Measurements from ENCODE around the gene SERPINA9.
A peak's percentile ranks its signal among the peaks of the same experiment; 100 is the strongest.

SERPINA9 gene

DNA sequence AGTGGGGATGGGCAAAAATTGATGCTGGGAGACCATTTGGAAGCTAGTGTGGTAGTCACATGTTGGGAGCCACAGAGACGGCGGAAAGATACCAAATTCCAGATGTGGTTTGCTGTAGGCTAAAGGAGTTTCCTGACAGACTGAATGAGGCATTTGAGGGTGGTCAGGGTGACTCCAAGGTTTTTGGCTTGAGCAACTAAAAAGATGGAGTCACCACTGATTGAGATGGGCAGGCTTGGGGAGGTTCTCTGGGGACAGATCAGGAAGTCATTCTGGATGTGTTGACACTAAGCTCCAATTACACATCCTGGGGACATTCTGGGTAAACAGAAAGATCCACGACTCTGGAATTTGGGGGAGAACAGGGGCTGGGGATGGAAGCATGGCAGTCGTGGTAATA lies 15.5 kb upstream of the SERPINA9 start:
- TF ChIP-seq, protein P1, sequence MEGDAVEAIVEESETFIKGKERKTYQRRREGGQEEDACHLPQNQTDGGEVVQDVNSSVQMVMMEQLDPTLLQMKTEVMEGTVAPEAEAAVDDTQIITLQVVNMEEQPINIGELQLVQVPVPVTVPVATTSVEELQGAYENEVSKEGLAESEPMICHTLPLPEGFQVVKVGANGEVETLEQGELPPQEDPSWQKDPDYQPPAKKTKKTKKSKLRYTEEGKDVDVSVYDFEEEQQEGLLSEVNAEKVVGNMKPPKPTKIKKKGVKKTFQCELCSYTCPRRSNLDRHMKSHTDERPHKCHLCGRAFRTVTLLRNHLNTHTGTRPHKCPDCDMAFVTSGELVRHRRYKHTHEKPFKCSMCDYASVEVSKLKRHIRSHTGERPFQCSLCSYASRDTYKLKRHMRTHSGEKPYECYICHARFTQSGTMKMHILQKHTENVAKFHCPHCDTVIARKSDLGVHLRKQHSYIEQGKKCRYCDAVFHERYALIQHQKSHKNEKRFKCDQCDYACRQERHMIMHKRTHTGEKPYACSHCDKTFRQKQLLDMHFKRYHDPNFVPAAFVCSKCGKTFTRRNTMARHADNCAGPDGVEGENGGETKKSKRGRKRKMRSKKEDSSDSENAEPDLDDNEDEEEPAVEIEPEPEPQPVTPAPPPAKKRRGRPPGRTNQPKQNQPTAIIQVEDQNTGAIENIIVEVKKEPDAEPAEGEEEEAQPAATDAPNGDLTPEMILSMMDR (IDR thresholded peaks at IDR 0.05; ENCODE audit: control extremely low read depth, extremely low read depth, low read depth, missing control alignments), result no peak
- DNase-seq (ENCODE audit: extremely low spot score), result no peak
- ChIA-PET CTCF (interaction anchor here (1.3 to 1.9 kb wide), 3 partner anchors 17 to 76 kb away, joined by 3 to 5 read pairs (median 4); no protein-coding TSS in a partner anchor), POLR2A (no interaction called here)

DNA sequence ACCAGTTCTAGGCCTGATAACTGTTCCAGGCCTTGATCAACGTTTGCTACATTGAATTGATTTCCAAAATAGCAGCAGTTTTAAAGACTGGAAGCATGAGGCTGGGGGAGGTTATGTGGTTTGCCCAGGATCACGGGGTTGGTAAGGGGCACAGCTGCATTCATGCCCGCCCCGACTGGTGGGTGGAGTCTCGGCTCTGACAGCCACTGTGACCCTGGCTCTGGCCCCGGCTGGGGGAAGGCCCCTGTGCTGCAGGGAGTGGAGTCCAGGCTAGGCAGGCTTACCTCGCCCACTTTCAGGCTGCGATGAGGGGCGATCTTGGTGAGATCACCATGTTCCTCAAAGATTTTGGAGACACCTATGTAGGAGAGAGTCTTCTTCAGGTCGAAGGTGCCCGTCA lies 13.3 kb upstream of the SERPINA9 start:
- ChIA-PET POLR2A (no interaction called here), CTCF (interaction anchor here (2.1 kb wide), 1 partner anchor 56 kb away, joined by 9 read pairs; no protein-coding TSS in a partner anchor)
- no peak for DNase-seq (ENCODE audit: extremely low spot score)
- TF ChIP-seq, protein P1 (IDR thresholded peaks at IDR 0.05; ENCODE audit: control extremely low read depth, extremely low read depth, low read depth, missing control alignments), result no peak

DNA sequence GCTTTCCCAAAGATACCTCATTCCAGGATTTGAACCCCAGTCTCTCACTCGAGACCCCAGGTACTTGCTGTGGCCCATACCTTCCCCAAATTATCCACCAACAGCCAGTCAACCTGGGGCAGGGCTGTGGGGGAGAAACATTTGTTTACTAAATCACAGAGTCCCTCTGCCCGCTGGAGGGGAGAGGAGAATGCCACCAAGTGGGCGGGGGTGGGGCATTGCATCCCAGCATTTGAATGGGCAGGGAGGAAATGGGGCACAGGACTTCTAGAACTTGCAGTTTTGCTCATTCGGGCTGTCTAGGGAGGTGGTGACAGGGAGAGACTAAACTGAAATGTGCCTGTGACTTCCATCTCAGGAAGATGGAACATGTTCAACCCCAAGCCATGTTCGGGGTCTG lies 10.9 kb upstream of the SERPINA9 start:
- CTCF ChIA-PET, result interaction anchor here (1.0 to 5.0 kb wide), 24 partner anchors 10 to 790 kb away, joined by 3 to 87 read pairs (median 7); partner anchors contain the start of gene SERPINA9
- POLR2A ChIA-PET, result no interaction called here
- TF ChIP-seq, protein P1 (IDR thresholded peaks at IDR 0.05; ENCODE audit: control extremely low read depth, extremely low read depth, low read depth, missing control alignments), result no peak
- no peak for DNase-seq (ENCODE audit: extremely low spot score)

DNA sequence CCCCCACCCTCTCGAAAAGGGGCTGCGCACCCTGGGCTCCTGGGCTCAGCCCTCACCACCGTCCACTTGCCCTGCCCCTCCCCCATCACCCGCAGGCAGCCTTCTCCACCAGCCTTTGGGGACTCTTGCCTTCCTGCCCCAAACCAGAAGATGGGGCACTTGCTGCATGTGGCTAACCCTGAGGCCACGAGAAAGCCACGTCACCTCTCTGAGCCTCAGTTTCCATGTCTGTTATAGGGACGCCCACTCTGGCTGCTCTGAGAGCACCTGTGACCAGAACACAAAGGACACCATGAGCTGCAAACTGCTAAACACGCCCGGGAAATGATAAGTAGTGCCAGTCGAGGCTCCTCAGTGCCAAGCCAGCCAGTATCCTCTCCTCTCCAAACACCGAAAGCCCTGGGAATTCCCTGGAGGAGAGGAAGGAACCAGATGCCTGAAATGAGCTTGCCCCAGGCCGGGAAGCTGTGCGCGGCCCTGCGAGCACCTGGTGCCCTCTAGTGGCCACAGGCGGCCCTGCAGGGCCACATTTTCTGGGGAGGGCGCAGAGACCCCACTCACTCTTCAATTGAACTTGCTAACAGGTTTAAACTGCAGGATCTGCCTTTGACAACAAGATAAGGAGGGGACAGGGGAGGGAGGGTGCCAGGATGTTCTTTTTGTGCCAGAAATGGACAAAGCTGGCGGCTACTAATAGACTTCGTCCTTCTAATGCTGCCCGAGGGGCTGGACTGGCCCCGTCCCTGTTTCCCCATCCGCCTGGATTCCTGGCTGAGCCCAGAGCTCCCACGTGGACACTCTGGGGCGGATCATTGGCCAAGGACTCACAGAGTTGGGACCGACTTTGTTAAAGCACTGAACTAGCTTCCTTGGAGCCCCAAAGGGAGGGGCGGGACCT lies 10.2 kb upstream of the SERPINA9 start:
- DNase-seq (ENCODE audit: extremely low spot score), result peak; percentile 80
- TF ChIP-seq, protein P1 (IDR thresholded peaks at IDR 0.05; ENCODE audit: control extremely low read depth, extremely low read depth, low read depth, missing control alignments), result peak; percentile 99
- ChIA-PET CTCF (interaction anchor here (0.7 to 5.0 kb wide), 29 partner anchors 9 to 789 kb away, joined by 3 to 87 read pairs (median 6); partner anchors contain the start of gene SERPINA9), POLR2A (no interaction called here)

DNA sequence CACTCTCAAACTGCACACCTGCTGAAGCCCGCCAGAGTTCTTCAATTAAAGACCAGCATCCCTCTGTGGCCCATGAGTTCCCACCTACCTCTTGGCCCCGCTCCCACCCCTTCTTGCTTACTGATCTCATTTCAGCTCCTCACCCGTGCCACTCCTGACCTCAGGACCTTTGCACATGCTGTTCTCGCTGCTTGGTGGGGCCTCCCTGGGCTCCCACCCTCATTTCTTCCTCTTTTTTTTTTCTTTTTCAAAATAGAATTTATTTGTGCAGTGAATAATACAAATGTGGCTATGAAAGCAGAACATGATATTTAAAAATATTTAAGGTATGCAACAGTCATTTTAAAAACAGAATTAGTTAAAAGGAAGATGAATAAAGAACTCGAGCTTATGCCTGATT lies 8.5 kb upstream of the SERPINA9 start:
- DNase-seq (ENCODE audit: extremely low spot score), result no peak
- ChIA-PET CTCF (interaction anchor here (0.8 to 5.0 kb wide), 13 partner anchors 8 to 352 kb away, joined by 3 to 87 read pairs (median 10); partner anchors contain the start of gene SERPINA9), POLR2A (no interaction called here)
- TF ChIP-seq, protein P1 (IDR thresholded peaks at IDR 0.05; ENCODE audit: control extremely low read depth, extremely low read depth, low read depth, missing control alignments), result no peak

DNA sequence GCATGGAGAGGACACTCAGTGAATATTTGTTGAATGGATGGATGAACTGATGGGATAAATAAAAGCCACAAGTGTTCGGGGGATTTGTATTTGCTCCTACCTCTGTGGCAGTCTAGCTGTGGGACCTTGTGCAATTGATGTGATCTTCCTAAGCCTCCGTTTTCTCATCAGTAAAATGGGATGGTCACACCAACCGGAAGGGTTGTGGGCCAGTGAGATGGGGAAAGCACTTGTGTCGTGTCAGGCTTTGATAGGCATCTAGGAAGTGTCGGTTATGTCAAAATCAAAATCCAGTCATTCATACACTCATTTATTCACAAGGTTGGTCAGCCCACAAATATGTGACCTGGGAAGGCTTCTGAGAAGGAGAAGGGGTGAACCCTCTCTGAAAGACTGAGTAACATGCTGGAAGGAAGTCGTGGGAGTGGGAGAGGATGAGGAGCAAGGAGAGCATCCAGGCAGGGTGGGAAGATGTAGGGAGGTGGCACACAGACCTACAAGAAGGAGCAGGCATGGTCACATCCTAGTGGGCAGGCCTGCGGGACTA lies 7.8 kb upstream of the SERPINA9 start:
- POLR2A ChIA-PET, result no interaction called here
- TF ChIP-seq, protein P1 (IDR thresholded peaks at IDR 0.05; ENCODE audit: control extremely low read depth, extremely low read depth, low read depth, missing control alignments), result no peak
- CTCF ChIA-PET, result interaction anchor here (1.2 to 5.0 kb wide), 3 partner anchors 16 to 61 kb away, joined by 5 to 87 read pairs (median 10); no protein-coding TSS in a partner anchor
- no peak for DNase-seq (ENCODE audit: extremely low spot score)

All from GM10248 (cell line).